GM12892 (cell line): Measurements from ENCODE around the gene STRN4. TPM values are rescaled to one million over a fixed set of nuclear protein-coding genes. Genes with fewer than 3 reads are reported as not detected.
A peak's percentile ranks its signal among the peaks of the same experiment; 100 is the strongest.

Experiments used
- DNase-seq: peaks from one replicate; pipeline ENCODE4 v3.0.0; 2011; ENCODE audit not compliant: insufficient read length
- FAIRE-seq: peaks from 2 replicates; lab custom pipeline; 2011; peaks lifted over from hg19 to GRCh38; lab: Jason Lieb, UNC
- POLR2A ChIP-seq: IDR thresholded peaks from 2 replicates; pipeline ENCODE4 v1.6.1; 2011; ENCODE audit warnings: low read depth, low read length, control low read depth
- POLR2AphosphoS5 ChIP-seq: IDR thresholded peaks from 2 replicates; pipeline ENCODE4 v1.6.1; 2011; ENCODE audit warnings: low read depth, low read length, control low read depth
- TAF1 ChIP-seq: IDR thresholded peaks from 2 replicates; pipeline ENCODE4 v1.6.1; 2011; ENCODE audit warnings: low read depth, mild to moderate bottlenecking, control low read depth, low read length, borderline replicate concordance
- polyA plus RNA-seq: library from polyadenylated mRNA; unstranded; fragments of >200 nt; gene quantifications from one replicate; pipeline ENCODE4 v1.2.1, GENCODE V29; 2012; ENCODE audit warnings: missing spikeins, inconsistent platforms; ENCODE audit not compliant: missing spikeins

The STRN4 gene
- 26.8 TPM for polyA plus RNA-seq

GRCh38 chr19:46746281-46747057 lies at the start of gene STRN4:
Gene STRN4 (minus strand): TSS chr19:46746450. CDS start chr19:46746430, 20 bp downstream.
- DNase-seq: peak; percentile 94
- FAIRE-seq: peak; percentile 73
- peak; percentile 68; the same call in 1 of the 2 replicates for TF ChIP-seq POLR2A
- no peak for TF ChIP-seq POLR2AphosphoS5
- peak; percentile 5; the same call in 1 of the 2 replicates for TF ChIP-seq TAF1

- no peak for FAIRE-seq
- no peak for DNase-seq
- TF ChIP-seq POLR2A: no peak
- TF ChIP-seq POLR2AphosphoS5: no peak
- TF ChIP-seq TAF1: no peak
Measured at GRCh38 chr19:46791944-46792343, 45.7 kb upstream of the STRN4 start.

- FAIRE-seq (no peak), DNase-seq (no peak)
- no peak for TF ChIP-seq TAF1
- TF ChIP-seq POLR2A: no peak
- no peak for TF ChIP-seq POLR2AphosphoS5
Measured at GRCh38 chr19:46789371-46789770, 43.1 kb upstream of the STRN4 start.

GRCh38 chr19:46788968-46789338 lies 42.7 kb upstream of the STRN4 start:
- no peak for DNase-seq
- FAIRE-seq: no peak
- TF ChIP-seq POLR2AphosphoS5 (no peak), TAF1 (no peak)

- DNase-seq: peak; percentile 96
- TF ChIP-seq TAF1 (peak; percentile 100), POLR2AphosphoS5 (peak; percentile 99), POLR2A (peak; percentile 100)
- peak; percentile 75 for FAIRE-seq
Measured at GRCh38 chr19:46788262-46788967, 42.2 kb upstream of the STRN4 start, which contains the start of gene SLC1A5. Gene SLC1A5 (minus strand): TSS chr19:46788594. CDS start chr19:46787965, 629 bp downstream.

GRCh38 chr19:46787331-46788261 lies 41.3 kb upstream of the STRN4 start:
- FAIRE-seq (no peak), DNase-seq (no peak)
- TF ChIP-seq POLR2AphosphoS5 (no peak), POLR2A (no peak; the same call in 1 of the 2 replicates), TAF1 (no peak)

GRCh38 chr19:46787040-46787330 lies 40.7 kb upstream of the STRN4 start:
- TF ChIP-seq POLR2AphosphoS5 (no peak), POLR2A (no peak), TAF1 (no peak)
- no peak for DNase-seq
- FAIRE-seq: no peak

GRCh38 chr19:46786236-46787039 lies 40.2 kb upstream of the STRN4 start:
- TF ChIP-seq POLR2AphosphoS5: no peak
- TF ChIP-seq TAF1: no peak
- TF ChIP-seq POLR2A: no peak
- DNase-seq (peak; percentile 71), FAIRE-seq (peak; percentile 72)

GRCh38 chr19:46785980-46786235 lies 39.7 kb upstream of the STRN4 start:
- TF ChIP-seq TAF1: no peak
- peak; percentile 33; the same call in 1 of the 2 replicates for TF ChIP-seq POLR2AphosphoS5
- FAIRE-seq: no peak
- no peak for DNase-seq

- DNase-seq (no peak), FAIRE-seq (peak; percentile 17)
- no peak; the same call in 1 of the 2 replicates for TF ChIP-seq POLR2AphosphoS5
- no peak for TF ChIP-seq TAF1
- TF ChIP-seq POLR2A: no peak
Measured at GRCh38 chr19:46785054-46785979, 39.1 kb upstream of the STRN4 start.
